Stimulated activated CD8-positive, alpha-beta memory T cell treated with anti-CD3 and anti-CD28 coated beads, Interleukin-12 subunit alpha, Interleukin-12 subunit beta, amount 100 ng/mL, for 1 hour (primary cell): ENCODE data around the gene ZSWIM1.

Experiments used
- DNase-seq: peaks from one replicate; pipeline ENCODE4 v3.0.0-alpha.2; 2020; ENCODE audit warnings: low read depth

ZSWIM1 gene

DNA sequence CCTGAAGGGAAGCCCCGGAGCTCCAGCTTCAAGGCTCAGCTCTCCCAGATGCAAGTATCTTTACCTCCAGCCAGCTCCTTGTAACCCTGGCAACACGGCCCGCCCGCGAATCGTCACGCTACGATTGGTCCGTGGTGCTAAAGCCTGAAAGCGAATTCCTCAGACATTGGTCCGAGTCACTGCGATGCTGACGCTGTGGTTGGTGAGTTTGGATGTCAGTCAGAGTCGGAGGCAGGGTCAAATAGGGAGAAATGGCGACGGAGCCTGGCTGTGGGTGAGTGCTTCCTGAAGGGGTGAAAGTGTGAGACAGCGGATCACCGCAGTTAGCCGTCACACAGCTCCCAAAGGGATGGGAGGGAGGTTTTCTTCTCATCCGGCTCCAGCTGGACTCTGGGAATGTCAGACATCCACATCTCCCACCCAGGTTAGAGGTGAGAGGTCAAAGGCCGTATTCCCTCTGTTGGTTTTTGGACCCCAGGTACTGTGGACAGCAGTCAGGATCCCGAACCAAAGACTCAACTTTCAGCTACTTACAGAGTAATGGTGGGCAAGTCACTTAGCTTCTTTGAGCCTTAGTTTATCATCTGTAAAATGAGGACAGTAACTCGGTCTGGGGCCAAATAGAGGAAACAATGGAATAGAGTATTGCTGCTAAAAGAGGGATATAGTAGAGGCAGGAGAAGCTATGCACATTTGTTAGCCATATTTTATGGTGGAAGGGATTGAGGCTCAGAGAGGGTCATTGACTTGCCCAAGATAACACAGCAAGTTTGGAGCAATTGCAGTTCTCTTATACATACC, at the start of gene ZSWIM1:
Gene ZSWIM1 (plus strand): TSS at position 240 of the 801 bp plus-strand sequence. CDS start 1,366 bp downstream, outside the sequence.
- peak; percentile 97 for DNase-seq

DNA sequence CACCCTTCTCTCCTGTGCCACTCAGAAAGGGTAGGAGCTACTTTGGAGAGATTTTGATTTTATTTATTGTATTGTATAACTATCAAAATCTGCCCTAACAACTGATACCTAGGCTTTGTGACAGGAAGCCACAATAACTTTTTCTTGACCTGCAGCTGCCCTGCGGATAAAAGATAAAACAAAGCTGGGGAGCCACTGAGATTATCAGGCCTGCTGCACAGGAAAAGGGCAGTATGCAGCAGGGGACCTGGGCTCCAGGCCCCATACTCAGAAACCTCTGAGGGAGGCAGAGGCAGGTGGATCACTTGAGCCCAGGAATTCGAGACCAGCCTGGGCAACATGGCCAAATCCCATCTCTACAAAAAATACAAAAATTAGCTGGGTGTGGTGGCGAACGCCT, 48.4 kb upstream of the ZSWIM1 start:
- DNase-seq = no peak

DNA sequence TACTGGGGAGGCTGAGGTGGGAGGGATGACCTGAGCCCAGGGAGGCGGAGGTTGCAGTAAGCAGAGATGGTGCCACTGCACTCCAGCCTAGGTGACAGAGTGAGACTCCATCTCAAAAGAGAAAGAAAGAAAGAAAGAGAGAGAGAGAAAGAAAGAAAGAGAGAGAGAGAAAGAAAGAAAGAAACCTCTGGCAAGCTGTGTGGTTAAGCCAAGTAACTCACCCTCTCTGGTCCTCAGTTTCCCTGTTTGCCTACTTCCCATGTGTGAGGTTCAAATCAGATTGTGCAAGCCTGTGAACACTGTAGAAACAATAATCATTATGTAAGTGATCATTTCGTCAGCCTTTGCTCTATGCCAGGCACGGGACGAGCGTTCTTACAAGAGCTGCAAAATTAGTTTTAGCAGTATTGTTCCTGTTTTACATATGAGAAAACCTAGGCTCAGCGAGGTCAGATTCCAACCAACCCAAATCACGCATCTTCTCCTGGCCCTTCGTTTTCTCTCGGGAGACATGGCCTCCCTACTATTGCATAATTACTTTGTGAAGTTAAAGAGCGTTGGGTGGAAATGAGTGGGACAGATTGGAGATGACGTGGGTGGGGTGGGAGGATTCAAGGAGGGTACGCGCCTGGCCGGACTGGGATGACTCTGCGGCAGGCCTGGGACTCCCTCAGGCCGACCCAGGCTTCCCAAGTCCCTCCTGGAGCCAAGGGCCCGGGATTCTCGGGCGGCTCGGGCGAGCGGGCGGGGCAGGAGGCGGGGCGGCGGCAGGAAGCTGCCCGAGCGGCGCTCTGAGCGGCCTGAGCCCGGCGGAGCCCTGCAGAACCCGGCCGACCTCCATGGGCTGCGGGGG, 47.8 kb upstream of the ZSWIM1 start, which contains the start of gene SNX21:
Gene SNX21 (plus strand): TSS at position 770 of the 853 bp plus-strand sequence. CDS start 121 bp downstream, outside the sequence.
- DNase-seq = no peak

GRCh38 chr20:45833883-45834796, 46.9 kb upstream of the ZSWIM1 start:
- DNase-seq = no peak

DNA sequence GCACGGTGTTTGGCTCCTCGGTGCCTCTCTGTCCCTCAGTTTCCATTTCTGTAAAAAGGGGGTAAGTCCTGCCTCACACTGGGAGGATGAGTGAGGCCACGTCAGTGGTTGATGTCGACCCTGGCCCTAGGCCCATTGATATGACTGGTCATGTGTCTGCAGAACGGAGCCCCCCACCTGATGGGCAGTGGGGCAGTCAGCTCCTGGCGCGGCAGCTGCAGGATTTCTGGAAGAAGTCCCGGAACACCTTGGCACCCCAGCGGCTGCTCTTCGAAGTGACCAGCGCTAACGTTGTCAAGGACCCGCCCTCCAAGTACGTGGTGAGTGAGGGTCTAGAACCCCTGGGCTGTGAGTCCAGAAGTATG, 46.2 kb upstream of the ZSWIM1 start:
- no peak for DNase-seq

DNA sequence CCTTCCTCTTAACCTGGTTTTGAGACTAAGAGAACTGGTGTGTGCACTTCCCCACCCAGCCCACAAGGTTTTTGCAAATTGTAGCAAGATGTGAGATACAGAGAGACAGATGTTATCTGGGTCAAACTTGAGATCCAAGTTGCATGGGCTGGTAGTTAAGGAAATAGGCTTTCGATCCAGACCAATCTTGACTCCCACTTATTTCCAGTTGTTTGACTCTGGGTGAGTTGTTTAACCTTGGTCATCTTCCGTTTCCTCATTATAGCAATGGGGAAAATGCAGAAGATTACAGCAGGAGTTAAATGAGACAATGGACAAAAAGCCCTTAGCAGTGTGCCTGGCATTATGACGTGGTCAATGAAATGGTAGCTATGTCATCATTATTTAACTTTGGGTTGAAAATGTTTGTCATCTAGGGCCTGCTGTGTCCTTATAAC, 45.7 kb upstream of the ZSWIM1 start:
- DNase-seq = no peak

DNA sequence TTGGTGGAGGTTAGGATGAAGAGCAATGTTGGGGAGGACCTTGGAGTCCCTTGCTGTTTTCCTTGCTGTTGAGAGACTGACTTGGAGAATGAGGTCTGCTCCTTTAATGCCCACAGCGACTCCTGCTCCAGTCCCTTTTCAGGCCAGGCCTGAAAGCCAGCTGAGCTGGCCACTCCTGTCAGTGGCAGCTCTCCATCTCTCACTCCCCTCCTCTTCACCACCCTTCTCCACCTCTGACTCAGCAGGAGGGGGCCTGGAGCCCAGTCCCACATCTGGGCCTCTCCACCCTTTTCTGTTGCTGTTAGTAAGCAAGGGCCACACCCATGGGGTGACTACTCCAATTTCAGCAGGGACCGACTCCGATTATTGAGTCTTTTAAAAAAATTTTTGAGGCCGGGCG, 45.2 kb upstream of the ZSWIM1 start:
- DNase-seq = no peak

GRCh38 chr20:45836841-45837240, 44.2 kb upstream of the ZSWIM1 start:
- no peak for DNase-seq

GRCh38 chr20:45840700-45841198, 40.3 kb upstream of the ZSWIM1 start:
- no peak for DNase-seq

- no peak for DNase-seq
These were observed 39.5 kb upstream of the ZSWIM1 start for GRCh38 chr20:45841407-45842129.

GRCh38 chr20:45842169-45842812, 38.7 kb upstream of the ZSWIM1 start:
- DNase-seq = no peak

DNA sequence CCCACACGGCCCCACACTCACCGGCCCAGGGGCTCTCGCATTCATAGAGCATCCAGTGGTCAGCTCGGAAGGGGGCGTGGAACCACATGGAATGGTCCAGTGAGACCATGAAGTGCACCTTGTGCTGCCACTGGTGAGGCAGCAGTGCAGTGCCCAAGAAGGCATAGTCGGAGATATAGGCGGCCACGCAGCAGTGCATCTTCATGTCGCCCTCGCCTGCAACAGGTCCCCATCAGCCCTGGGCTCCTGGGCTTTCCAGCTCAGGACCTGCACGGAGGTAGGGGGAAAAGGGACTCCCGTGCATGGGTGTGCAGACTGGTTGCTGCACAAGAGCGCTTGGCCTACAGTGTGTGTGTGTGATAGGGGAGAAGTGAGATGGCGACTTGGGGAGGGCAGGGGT, 37.5 kb upstream of the ZSWIM1 start:
- DNase-seq = no peak

- DNase-seq = no peak
These were observed 35.6 kb upstream of the ZSWIM1 start for GRCh38 chr20:45845452-45845851.

- DNase-seq = no peak
These were observed 32.6 kb upstream of the ZSWIM1 start for GRCh38 chr20:45848421-45848820.

DNA sequence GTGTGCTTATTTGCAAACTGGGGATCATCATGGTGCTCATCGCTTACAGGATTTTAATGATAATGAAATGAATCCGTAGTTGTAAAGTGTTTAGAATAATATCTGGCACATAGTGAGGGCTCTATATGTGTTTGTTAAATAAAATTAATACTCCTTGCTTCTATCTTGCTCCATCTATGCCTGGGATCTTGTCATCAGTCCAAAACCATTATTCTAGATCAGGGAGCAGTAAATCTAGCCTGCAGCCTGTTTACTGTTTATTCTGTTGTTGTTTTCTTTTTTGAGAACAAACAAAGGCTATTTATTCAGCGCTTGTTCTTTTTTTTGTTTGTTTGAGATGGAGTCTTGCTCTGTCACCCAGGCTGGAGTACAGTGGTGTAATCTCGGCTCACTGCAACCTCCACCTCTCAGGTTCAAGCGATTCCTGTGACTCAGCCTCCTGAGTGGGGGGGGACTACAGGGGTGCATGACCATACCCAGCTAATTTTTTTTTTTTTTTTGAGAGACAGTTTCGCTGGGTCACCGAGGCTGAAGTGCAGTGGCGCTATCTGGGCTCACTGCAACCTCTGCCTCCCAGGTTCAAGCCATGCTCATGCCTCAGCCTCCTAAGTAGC, 32.0 kb upstream of the ZSWIM1 start:
- DNase-seq = no peak

DNA sequence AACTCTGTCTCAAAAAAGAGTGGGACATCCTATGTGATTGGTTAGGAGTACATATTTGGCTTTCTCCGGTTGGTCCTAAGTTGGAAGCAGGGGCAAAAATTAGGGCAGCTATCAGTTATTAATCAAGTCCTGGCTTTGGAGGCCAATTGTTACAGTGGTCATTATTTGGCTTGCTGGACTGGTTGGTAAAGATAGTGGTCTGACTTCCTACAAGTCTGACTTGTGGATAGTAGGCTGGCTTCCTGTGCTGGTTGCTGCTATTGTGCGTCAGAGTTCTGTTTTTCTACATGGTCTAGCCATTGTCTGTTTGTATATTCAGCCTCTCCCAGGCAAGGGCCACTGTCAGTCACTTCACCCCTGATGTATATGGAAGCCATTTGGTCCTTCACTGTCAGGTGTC, 30.8 kb upstream of the ZSWIM1 start:
- DNase-seq = no peak

GRCh38 chr20:45850926-45851325, 30.1 kb upstream of the ZSWIM1 start:
- no peak for DNase-seq

GRCh38 chr20:45851501-45851900, 29.5 kb upstream of the ZSWIM1 start:
- no peak for DNase-seq

DNA sequence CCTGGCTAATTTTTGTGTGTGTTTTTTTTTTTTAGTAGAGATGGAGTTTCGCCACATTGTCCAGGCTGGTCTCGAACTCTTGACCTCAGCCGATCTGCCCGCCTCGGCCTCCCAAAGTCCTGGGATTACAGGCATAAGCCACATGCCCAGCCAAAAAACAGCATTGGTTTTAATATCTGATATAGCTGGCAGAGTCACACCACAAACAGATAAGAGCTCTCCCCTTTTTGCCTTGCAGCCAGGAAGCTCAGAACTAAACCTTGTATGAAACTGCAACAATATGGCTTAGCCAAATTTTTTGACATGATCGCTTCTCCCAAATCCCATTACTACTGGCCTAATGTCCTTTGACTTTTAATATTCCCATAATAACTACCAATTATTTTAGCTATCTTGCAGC, 28.7 kb upstream of the ZSWIM1 start:
- DNase-seq = no peak

DNA sequence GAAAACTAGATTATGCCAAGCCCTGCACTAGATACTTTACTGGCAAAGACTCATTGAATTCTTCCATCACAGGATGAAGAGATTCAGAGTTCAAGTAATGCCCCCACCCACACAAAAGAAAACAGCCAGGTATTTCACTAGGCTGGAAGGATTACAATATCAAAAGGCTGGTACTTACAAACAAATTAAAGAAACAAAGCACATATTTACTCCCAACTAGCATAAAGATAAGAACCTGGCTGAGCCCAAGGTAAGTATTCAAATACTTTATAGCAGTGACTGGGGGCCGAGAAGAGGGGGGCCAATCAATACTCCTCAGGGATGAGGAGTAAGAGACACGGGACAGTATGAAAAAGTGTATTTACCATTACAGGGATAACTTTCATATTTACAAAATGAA, 27.5 kb upstream of the ZSWIM1 start:
- no peak for DNase-seq
